ENCODE results near the gene MTF2. TPM values are rescaled to one million over a fixed set of nuclear protein-coding genes. Genes with fewer than 3 reads are reported as not detected.

MTF2 gene
- total RNA-seq, 1 experiment from 2014 or later, result 23.6 TPM

DNA sequence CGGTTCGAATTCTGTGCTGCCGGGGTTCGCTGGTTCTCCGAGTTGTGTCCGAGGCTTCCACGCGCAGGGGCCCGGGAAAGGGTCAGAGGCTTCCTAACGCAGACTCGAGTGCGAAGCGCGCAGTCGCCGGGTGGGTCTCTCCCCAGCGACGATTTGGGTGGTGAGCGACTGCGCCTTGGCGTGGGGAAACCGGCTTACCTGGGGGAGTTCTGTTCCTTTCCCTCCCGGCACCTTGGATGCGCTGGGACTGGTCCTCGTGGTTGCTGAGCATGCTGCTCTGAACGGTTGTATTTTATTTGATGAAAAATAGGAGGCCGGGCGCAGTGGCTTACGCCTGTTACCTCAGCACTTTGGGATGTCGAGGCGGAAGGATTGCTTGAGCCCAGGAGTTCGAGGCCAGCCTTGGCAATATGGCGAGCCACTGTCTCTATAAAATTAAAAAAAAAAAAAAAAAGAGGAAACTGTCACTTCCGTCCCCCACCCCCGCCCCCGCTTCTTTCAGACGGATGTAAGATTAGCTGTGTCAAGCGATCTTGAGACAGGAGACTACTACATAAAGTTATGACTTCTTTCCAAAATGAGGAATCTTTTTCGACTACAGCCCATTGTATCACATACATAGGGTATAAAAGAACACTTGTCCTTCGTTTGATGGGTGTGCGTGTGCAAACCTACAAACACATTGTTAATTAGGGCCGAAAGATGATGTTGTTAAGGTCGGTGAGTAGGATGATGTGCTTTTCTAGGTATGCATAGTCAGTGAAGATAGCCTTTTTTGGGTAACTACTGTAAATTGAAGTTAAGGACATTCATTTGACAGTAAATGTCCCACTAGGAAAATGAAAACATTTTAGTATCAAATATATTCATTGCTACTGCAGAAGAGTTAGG lies 101.9 kb downstream of the MTF2 start, which contains the start of gene CCDC18:
Gene CCDC18 (plus strand): TSS at position 2 of the 891 bp plus-strand sequence. CDS start 2,638 bp downstream, outside the sequence.
- peak; percentile 69 for DNase-seq (ENCODE audit: low read depth)

GRCh38 chr1:93186667-93187066 lies 107.6 kb downstream of the MTF2 start:
- no peak for DNase-seq (ENCODE audit: low read depth)

Other genes starting within 250 kb of the MTF2 start
- 775 and 878 TPM in 2 replicates for gene RPL5, start 247.2 kb upstream of the MTF2 start, total RNA-seq (2014; rRNA removed; shearing (Covaris generic))
- gene DIPK1A, start 117.8 kb upstream of the MTF2 start, total RNA-seq (2014; rRNA removed; shearing (Covaris generic)), result 12.7 and 21.5 TPM in 2 replicates
- gene TMED5, start 101.1 kb downstream of the MTF2 start, total RNA-seq (2014; rRNA removed; shearing (Covaris generic)), result 95.3 and 113 TPM in 2 replicates
- 9.0 and 14.2 TPM in 2 replicates for gene CCDC18, start 101.4 kb downstream of the MTF2 start, total RNA-seq (2014; rRNA removed; shearing (Covaris generic))

All from M059J (cell line).